GM19240 (cell line): ENCODE measurements around the gene SUGT1.
"Not testable (repeated sequence)": the region's sequence is repeated elsewhere in the genome, so short reads cannot be mapped to it uniquely, and the experiment has no call there.

ENCODE experiments used
- DNase-seq: peaks from one replicate; pipeline ENCODE4 v3.0.0; 2011; ENCODE audit warnings: low spot score; ENCODE audit not compliant: insufficient read length

Gene SUGT1

DNA sequence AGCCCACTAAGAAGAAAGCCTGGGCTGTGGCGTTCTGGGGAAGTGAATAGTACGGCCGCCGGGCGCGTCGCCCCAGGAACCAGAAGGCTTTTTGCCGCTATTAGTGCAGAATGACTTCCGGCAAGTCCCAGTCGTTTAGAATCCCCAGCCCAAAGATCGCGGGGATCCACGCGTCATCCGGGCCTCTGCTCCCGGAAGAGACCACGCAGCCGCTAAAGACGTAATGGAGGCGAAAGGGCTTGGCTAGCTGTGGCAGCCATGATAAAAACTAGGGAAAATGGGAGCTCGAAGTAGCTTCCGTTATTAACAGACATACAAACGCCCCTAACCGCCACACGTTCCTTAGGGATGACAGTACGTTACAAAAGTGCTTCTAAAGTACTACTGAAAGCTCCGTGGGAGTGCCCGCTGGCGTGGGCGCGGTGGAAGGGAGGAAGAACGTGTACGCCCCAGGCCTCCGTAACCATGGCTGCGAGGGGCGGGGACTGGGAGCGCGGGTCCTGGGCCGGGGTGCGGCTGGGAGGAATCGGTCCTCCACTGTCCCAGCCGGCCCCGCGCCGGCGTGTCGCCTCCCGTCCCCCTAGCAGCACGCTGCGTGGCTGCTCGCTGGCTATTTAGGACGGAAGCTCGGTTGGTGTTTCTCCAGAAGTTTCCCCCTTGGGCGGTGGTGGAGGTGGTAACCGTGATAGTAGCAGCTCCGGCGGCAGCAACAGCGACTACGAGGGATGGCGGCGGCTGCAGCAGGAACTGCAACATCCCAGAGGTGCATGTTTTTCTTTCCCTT, at the start of gene SUGT1:
Gene SUGT1 (plus strand): TSS at position 641 of the 784 bp plus-strand sequence. CDS start 85 bp downstream, at position 726.
- DNase-seq, result peak; percentile 54

DNA sequence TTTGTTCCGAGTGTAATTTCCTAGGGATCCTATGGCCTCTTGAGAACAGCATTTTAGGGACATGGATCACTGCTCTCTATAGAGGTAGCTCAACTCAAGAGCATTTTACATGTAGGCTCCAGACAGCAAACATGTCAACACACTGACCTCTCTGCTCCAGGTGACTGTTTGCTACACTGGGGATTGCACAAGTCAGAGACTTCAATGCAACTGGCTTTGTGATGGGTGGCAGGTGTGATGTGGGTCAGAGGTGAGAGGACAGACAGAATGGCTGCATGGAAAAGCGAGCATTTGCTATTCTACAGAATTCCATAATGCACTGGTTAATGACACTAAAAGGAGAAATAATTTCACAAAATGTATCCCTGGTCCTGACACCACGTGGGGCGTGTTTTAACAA, 49.3 kb upstream of the SUGT1 start:
- not testable (repeated sequence) for DNase-seq

DNA sequence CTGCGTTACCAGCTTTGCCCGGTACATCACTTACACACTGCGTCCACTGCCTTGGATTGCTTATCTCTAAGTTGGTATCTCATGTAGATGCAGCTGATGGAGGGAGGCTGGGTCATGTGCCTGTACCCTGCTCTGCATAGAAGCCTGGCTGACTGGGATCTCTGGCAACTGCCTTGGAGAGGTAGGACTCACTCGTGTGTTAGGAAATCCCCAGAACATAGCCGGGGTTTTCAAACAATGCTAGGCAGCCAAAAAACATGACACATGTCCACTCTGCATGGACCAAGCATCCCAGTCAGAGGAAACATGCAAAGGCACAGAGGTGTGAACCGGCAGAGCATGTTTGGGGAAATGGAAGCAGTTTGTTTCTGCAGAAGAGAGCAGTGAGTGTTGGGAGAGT, 46.5 kb upstream of the SUGT1 start:
- not testable (repeated sequence) for DNase-seq

DNA sequence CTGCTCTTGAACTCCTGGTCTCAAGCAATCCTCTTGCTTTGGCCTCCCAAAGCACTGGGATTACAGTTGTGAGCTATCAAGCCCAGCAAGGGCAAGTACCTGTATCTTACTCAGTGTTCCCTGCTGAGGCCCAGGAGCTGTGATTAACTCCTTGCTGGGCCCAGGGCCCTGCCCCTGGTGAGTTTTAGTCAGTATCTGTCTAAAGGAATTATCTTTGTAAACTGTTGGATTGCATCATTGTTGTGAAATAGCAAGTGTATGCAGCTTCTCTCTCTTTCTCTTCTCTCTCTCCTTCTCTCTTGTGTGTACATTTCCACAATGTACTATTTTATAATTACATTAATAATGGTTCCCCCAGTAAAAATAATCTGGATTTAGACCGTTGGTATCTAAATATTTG, 45.8 kb upstream of the SUGT1 start:
- not testable (repeated sequence) for DNase-seq

DNA sequence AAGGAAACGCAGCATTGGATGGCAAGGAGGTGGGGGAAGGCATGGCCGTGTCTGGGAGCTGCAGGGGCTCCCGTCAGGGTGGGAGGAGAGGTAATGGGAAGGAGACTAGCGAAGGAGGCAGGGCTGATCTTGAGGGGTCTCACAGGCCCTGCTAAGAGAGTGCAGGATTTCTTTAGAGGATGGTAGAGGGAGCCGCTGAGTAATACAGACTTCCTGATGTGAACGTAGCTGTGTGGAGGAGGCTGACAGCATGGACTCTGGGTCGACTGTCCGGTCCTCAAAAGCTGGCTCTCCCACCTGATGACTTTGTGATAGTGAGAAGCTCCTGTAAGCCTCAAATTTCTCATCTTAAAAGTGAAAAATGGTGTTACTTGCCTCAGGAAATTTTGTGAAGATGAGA, 44.5 kb upstream of the SUGT1 start:
- DNase-seq, result not testable (repeated sequence)

DNA sequence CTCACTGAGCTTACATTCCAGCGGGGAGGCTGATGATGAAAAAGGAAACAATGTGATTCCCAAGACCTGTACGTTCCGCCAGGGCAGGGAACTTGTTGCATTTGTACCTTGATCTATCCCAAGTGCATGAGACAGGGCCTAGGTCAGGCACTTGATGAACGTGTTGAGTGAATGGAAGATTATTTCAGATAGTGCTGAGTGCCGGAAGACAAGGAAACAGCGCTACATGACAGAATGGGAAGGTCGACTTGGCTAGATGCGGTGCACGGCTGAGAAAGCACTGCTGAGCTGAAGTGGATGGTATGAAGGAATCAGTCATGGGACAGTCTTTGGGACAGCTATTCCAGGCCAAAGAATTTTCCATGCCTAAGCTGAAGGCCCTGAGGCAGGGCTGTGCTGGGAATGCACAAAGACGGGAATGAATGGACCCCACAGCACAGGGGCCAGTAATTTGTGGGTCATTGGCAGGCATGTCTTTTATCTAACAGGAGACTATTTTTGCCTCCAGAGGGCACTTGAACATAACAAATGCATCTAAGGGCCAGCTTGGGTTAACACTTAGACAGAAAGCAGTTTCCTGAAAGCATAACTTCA, 43.5 kb upstream of the SUGT1 start:
- DNase-seq, result not testable (repeated sequence)

DNA sequence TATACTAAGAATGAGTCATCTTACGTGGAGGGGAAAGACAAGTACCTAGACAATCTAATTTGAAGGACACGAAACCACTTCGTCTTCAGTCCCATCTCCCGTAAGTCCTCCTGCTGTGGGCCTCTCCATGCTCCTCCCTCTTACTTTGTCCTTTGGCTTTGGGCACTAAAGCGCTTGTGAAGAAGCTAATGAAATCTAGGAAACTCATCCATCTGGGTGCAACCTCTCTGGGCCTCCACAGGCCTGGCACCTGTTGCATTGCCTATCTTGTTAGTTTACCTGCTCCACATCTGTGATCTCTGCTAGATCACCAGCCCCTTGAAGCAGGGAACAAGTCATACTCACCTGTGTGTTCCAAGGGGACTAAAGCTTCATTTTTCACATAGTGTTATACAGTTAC, 42.5 kb upstream of the SUGT1 start:
- not testable (repeated sequence) for DNase-seq

DNA sequence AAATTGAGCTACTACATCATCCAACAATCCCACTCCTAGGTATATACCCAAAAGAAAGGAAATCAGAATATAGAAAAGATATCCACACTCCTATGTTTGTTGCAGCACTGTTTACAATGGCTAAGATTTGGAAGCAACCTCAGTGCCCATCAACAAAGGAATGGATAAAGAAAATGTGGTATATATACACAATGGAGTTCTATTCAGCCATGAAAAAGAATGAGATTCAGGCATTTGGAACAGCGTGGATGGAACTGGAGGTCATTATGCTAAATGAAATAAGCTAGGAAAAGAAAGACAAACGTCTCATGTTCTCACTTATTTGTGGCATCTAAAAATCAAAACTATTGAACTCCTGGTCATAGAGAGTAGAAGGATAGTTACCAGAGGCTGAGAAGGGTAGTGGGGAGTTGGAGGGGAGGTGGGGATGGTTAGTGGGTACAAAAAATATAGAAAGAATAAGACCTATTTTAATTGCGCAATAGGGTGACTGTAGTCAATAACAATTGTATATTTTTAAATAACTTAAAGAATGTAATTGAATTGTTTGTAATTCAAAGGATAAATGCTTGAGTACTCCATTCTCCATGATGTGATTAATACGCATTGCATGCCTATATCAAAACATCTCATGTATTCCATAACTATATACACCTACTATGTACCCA, 37.4 kb upstream of the SUGT1 start:
- DNase-seq, result no peak

DNA sequence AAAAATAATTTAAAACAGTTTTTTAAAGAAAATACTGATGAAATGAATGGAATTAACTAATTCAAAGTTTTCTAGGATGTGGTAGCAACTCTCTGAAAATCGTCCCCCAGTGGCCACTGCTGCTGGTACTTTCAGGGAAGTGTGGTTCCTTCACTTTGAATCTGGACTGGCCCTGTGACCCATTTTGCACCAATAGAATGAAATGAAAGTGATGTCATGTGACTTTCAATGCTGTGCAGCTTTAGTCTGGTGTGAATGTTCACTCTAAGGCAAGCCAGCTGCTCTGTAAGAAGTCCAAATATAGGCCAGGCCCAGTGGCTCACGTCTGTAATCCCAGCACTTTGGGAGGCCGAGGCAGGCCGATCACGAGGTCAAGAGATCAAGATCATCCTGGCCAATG, 36.8 kb upstream of the SUGT1 start:
- no peak for DNase-seq

DNA sequence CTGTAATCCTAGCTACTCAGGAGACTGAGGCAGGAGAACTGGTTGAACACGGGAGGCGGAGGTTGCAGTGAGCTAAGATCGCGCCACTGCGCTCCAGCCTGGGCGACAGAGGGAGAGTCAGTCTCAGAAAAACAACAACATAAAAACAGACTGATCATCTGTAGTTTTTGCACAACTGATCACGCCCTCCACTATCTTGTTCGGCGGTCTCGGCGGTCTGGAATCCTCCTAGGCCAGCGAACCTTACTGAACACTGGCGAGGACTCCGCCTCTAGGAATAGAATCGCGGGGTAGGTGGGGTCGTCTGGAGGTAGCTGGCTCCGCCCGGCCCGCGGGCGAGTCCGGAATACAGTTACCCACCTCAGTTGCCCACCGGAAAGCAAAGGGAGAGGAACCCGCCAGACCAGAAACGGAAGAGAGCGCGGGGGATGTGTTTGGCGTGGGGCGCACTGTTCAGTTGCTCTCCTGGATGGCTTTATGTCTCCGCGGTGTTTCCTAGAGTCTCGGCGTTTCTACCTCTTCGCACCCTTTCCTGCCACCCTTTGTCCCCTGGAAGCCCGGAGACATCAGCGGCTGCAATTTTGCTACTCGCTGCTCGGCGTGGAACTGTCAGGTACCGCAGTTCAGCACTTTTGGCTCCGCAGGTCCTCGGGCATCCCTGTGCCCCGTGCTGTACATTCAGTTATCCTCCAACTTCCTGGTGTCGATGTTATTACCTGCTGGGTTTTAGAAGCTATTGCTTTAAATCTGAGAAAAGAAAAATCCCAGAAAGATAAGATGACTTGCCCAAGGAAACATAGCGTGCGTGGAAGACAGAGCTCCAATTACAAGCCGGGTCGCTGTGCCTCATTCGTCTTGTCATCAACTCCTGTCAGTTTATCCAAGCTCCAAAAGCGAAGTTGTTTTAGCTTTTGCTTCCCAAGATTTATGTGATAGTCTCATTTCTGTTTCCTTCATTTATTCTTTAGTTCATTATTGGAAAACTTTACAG, 35.3 kb upstream of the SUGT1 start:
- DNase-seq, result peak; percentile 68

DNA sequence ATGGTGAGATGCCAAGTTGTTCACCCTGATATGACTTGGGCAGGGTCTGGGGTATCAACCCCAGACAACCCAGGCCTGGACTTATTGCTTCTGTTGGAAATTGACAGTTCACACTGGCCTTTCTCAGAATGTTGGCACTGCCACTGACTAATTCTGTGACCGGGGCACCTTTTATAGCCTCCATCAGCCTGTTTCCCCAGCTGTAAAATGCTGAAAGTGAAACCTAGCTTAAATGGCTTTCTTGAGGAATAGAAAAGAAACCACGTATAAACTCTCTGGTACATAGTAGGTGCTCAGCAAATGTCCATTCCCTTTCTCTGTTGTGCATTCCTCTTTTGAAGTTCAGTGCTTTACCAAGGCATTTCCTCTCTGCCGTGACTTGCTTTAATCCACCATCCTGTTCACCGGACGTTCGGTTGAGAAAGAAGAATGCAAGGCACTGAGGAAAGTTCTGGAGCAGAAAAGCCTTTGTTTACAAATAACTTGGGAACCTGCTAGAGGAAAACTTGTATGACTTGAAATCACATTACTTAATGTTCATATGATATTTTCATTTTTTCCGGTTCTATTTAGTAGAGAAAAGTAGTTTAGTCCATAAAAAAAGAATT, 21.4 kb upstream of the SUGT1 start:
- not testable (repeated sequence) for DNase-seq

DNA sequence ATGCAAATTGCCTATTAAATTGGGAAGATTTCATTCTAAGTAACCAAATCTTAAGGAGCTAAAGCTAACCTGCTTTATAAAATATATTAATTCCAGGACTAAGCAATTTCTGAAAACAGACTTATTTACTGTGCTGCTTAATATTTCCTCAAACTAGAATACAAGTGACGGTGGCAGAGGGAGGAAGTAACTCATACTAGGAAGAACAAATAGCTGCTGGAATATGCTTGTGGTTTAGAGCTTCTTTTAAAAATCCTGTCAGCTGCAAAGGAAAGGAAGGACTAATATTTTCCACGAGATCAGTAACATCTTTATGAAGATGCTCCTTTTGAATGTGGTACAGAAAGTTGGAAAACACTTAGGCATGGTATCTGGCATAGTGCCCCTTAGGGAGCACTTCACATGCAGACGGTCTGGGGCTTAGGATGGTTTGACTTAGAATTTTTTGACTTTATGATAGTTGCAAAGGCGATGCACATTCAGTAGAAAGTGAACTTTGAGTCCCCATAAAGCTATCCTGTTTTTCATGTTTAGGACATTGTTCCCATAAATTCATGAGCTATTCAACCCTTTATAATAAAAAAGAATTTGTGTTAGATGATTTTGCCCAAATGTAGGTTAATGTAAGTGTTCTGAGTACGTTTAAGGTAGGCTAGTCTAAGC, 13.8 kb upstream of the SUGT1 start:
- DNase-seq, result no peak

DNA sequence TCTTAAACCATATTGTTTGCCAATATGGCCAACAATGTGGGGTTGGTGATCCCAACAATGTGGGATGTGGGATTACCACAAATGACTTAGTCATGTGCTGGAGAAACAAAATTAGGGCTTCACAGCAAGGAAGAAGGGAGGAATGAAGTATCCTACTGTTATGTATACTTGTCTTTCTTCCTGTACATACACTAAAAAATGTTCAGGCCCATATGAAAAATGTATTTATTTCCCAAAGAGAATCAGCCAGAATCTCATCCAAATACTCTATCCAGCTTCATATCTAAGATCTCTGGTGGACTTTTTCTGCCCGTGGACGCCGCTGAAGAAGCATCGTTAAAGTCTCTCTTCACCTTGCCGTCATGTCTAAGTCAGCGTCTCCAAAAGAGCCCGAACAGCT, 10.5 kb upstream of the SUGT1 start, which contains the start of gene HNRNPA1L2:
Gene HNRNPA1L2 (plus strand): TSS at position 301 of the 400 bp plus-strand sequence. CDS start 62 bp downstream, at position 363.
- no peak for DNase-seq

DNA sequence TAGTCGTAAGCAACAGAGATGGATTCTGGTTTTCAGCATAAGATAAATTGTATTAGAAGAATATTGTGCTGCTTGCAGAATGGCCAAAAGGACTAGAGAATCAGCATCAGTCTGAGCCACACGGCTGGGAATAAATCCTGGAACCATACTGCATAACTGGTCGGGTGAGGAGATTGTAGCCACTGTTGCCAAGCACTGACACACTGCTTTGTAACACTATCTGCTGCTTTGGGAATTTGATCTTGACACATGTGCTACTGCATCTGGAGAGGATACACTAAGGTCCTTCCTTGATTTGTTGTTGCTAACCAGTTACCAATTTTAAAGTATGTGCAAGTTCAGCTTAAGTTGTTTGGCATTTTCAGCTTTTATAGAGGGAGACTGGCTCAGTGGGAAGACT, 8.5 kb upstream of the SUGT1 start:
- no peak for DNase-seq

DNA sequence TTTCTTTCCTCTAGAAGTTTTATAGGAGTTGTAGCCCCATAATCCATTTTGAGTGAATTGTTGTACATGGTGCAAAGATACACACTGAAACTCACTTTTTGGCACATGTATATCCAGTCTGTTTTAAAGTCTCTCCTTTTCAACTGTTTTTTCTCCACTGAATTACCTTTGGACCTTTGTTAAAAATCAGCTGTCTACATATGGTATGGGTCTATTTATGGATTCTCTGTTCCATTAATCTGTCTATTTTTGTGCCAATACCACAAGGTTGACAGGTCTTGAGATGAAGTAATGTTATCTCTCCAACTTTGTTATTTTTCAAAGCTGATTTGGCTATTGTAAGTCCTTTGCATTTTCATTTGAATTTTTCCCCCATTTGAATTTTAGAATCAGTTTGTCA, 5.7 kb upstream of the SUGT1 start:
- no peak for DNase-seq

DNA sequence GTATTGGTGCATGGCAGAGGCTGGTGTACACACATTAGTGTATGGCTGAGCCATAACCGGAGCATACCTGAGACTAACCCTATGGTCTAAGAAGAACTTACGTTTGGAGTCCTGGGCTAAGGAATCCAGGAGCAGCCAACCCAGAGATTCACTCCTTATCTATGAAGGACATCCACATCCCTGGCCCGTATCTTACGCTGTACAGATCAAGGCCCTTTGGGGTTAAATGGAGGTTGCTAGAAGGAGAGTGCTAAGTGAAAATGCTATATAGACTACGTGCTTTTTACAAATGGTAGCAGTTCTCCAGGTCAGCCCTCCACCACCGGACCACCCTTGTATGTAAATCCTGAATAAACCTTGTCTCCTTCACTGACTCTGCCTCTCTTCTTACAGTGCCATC, 1.9 kb upstream of the SUGT1 start:
- no peak for DNase-seq

DNA sequence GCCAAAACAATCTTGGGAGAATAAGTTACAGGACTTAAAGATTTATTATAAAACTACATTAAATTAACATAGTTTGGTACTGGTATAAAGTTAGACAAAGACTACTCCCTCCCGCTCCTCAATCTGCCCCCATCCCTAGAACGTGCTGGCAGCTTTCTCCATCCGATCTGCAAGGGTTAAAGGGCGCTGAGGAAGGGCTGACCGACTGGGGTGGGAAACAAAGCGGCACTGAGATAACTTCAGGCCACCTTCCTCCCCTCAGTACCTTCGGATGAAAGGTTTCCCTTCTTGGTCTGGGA, 790 bp upstream of the SUGT1 start:
- peak; percentile 14 for DNase-seq

DNA sequence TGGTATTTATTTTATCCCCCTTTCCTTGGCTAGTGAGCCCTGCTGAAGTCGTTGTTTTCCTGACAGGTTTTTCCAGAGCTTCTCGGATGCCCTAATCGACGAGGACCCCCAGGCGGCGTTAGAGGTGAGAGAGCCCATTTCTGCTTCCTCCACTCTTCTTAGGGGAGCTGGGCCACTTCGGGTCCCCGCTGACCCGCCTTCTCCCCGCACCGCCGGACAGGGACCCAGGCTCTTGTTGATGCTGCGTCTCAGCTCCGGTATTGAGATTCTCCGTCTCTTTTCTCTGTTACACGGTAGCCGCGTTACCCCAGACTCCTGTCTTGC, 306 bp downstream of the SUGT1 start:
- DNase-seq, result no peak

DNA sequence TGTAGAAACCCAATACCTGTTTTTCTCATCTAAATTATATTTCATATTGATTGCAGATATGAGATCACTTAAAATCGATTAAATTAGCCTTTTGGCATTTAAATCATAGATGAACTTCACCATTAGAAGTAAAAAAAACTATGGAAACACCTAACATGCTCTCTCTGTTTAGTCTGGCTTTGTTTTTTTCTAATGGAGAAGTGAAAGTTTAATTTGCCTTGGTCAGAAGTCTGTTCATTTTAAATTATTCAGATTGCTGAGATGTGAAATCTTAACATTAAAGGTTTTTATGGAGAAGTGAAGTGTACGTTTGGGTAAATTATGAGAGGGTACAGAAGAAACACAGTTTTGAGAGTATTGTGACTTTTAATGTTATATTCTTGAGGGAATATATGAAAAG, 6.7 kb downstream of the SUGT1 start:
- DNase-seq, result no peak

DNA sequence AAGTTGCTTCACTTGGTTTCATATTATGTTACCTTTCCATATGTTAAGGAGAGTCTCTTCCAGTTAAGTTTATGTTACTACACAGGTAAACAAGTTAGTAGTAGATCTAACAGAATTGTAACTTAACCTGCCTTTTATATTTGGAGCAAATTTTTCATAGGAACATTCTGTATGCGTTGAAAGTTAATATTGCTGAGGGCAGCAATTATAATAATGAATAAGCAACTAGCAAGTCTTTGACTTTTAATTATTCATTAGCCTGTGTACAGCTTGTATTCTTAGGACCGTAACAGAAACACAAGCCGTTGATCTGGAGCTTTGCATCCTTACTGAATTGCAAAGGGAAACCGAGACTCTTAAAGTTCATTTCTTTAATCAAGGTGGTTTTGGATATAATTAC, 11.6 kb downstream of the SUGT1 start:
- DNase-seq, result no peak

DNA sequence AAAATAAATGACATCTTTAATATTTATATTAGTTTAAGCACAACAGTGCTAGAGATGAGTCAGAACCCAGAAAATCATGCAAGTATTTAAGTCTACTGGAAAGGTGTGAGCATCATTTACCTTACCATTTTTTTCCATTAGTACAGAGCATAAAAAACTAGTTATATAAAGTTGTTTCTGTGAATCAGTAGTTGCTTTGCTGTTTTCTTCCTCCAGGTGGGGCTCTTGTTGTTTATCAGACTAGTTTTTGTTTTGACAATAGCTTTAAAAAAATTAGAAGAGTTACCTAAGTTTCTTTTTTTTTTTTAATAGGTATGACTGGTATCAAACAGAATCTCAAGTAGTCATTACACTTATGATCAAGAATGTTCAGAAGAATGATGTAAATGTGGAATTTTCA, 12.7 kb downstream of the SUGT1 start:
- DNase-seq, result no peak
